Cardiac muscle cell (in vitro differentiated cells and primary cell): ENCODE data around the gene REEP5. TPM values are rescaled to one million over a fixed set of nuclear protein-coding genes. Genes with fewer than 3 reads are reported as not detected.

Experiments
- polyA plus RNA-seq: library from polyadenylated mRNA; unstranded; fragments of >200 nt; fragmentation: Nextera tagmentation; extraction: Ambion mirVana; gene quantifications from 2 replicates; pipeline ENCODE4 v1.2.1, GENCODE V29; 2016
- total RNA-seq: library from RNA; depleted of rRNA; stranded (reverse); fragments of >200 nt; gene quantifications from 2 replicates; pipeline ENCODE4 v1.2.3, GENCODE V29; 2016

Gene REEP5
- total and polyA plus RNA-seq, 2 experiments from 2014 or later: 27.0 to 138 TPM

Other genes with a start within 250 kb of the REEP5 start
- 38.3 and 40.1 TPM in 2 replicates for gene APC, start 184.3 kb downstream of the REEP5 start, total RNA-seq
- 12.9 and 22.9 TPM in 2 replicates for gene APC, start 184.3 kb downstream of the REEP5 start, polyA plus RNA-seq
- 69.1 and 98.2 TPM in 2 replicates for gene SRP19, start 60.9 kb downstream of the REEP5 start, total RNA-seq
- 105 and 130 TPM in 2 replicates for gene SRP19, start 60.9 kb downstream of the REEP5 start, polyA plus RNA-seq
- 20.7 and 23.9 TPM in 2 replicates for gene DCP2, start 54.6 kb upstream of the REEP5 start, total RNA-seq
- gene DCP2, start 54.6 kb upstream of the REEP5 start, polyA plus RNA-seq: 17.6 and 19.9 TPM in 2 replicates